SKM-1 (cell line): ENCODE results near the gene PLAAT5.
A peak's percentile ranks its signal among the peaks of the same experiment; 100 is the strongest.

ENCODE experiments used
- DNase-seq: peaks from one replicate; lab custom pipeline; 2025; ENCODE audit not compliant: unreplicated experiment; lab: John Stamatoyannopoulos, UW

Gene PLAAT5

GRCh38 chr11:63512816-63513215, 21.8 kb upstream of the PLAAT5 start:
- DNase-seq, result no peak

- DNase-seq, result no peak
Measured at GRCh38 chr11:63511048-63511748, 20.2 kb upstream of the PLAAT5 start.

DNA sequence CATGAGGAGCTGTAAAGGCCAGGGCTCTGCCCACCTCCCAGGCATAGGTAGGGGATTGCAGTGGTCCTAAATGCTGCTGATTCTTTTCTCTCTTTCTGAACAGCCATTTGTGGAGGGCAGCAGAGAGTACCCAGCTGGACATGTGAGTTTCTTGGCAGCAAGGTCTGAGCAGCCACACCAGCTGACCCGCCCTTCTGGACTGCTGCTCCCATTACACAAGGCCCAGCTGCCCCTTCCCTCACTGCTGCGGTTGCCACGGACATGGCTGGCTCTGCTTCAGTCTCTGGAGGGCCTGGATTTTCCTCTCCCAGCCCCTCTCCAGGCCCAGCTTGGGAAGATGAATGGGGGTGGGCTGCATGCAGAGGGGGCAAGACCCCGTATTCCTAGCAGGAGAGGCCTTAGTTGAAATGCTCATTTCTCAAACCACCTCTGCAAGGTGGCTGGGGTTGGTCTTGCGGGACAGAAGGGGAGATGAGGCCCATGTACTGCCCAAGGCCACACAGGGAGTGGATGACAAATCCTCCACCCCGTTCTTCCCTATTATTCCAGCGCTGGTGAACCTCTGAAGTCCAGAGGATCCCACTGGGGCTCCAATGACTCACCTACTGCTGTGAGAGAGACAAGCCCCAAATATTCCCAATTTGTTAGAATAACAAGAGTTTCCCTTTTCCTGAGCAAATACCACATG, 19.5 kb upstream of the PLAAT5 start:
- DNase-seq, result no peak

DNA sequence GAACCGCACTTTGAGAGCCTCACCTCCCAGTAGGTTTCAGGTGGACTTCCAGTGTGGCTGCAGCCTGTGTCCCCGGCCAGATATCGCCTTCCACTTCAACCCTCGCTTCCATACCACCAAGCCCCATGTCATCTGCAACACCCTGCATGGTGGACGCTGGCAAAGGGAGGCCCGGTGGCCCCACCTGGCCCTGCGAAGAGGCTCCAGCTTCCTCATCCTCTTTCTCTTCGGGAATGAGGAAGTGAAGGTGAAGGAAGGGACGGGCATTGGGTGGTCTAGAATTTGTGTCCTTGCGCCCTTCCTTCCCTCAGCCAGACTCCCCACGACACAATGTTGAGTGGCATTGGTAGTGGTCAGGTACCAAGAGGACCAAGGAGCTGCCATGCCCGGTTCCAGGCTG, 17.8 kb upstream of the PLAAT5 start:
- no peak for DNase-seq

- DNase-seq, result peak; percentile 64
Measured at GRCh38 chr11:63508009-63508408, 17.0 kb upstream of the PLAAT5 start.

- DNase-seq, result no peak
Measured at GRCh38 chr11:63507511-63507910, 16.5 kb upstream of the PLAAT5 start.

DNA sequence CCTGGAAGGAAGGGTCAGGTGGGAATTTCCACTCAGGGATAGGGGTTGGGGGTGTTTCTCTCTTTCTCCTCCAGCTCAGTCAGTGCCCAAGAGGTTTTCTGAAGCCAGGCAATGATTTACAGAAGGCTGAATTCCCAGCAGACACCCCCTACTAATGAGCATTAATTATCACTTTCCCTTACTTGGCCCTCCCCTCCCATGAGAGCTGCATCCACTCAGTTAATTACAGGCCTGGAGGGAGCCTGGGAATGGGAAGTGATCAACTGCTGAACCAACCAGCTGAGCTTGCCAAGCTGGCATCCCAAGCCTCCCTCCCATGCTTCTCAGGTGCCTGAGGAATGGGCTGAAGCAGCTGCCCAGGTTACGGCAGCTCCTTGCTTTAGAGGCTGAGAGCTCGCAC, 15.9 kb upstream of the PLAAT5 start:
- DNase-seq, result no peak

DNA sequence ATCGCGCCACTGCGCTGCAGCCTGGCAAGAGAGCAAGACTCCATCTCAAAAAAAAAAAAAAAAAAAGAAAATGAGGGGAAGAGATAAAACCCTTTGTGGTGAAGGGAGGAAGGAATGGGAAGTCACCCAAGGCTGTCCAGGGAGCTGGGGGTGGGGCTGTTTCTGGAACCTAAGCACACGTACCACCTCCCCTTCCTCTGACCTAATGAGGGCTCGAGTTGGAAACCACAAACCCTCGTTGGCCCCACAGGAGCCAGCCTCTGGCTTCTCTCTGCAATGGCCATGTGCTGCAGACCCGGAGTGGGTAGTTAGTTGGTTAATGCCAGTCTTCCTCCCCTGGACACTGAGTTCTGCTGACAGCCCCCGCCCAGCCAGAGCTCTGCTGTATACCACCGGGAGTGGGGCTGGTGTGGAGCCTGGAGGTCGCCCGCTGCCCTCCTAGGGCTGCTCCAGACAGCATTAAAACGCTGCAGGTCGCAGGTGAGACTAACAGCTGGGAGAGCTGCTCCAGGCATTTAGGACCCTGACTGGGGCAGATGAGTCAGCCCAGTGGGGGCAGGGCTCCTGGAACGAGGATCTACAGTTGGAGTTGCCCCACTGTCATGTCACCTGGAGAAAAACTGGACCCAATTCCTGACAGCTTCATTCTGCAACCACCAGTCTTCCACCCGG, 15.0 kb upstream of the PLAAT5 start, which contains the start of gene LGALS12:
Gene LGALS12 (plus strand): TSS at position 228 of the 672 bp plus-strand sequence. CDS start 375 bp downstream, at position 603.
- peak; percentile 96 for DNase-seq

GRCh38 chr11:63504933-63505586, 14.1 kb upstream of the PLAAT5 start:
- no peak for DNase-seq

GRCh38 chr11:63504054-63504453, 13.1 kb upstream of the PLAAT5 start:
- no peak for DNase-seq

GRCh38 chr11:63503492-63503891, 12.5 kb upstream of the PLAAT5 start:
- peak; percentile 82 for DNase-seq

GRCh38 chr11:63502252-63502820, 11.4 kb upstream of the PLAAT5 start:
- peak; percentile 19 for DNase-seq

- no peak for DNase-seq
Measured at GRCh38 chr11:63501236-63501635, 10.3 kb upstream of the PLAAT5 start.

DNA sequence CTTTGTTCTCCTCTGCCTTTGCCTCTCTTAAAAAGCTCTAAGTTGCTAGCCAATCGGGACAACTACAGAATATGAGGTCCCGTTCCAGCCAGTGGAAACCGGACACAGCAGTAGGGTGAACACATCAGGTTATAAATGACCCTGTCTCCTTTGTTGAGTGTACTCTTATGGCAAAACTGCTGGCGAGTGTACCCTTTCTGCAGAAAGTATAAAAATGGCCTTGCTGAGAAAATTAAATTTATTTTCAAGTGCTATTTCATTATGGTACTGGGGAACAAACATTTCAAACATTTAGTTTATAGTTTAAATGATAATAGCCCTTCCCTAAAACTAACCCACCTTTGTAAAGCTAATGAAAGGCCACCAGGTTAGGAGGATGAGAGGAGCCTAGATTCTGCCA, 8.9 kb upstream of the PLAAT5 start:
- DNase-seq, result no peak

DNA sequence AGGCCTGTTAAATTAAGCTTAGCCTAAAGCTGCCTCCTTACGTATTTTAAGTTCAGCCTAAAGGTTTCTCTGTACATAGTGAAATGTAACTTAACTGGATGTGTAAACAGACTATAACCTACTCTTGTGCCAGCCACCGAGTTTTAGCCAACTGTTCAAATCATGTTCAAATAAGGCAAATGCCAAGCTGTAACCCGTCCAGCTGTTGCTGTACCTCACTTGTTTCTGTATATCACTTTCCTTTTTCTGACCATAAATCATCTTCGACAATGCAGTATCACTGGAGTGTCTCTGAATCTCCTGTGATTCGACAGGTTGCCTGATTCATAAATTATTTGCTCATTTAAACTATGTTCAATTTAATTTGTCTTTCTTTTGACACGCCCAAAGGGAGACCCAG, 4.0 kb upstream of the PLAAT5 start:
- DNase-seq, result no peak

- no peak for DNase-seq
Measured at GRCh38 chr11:63493127-63493526, 2.2 kb upstream of the PLAAT5 start.

DNA sequence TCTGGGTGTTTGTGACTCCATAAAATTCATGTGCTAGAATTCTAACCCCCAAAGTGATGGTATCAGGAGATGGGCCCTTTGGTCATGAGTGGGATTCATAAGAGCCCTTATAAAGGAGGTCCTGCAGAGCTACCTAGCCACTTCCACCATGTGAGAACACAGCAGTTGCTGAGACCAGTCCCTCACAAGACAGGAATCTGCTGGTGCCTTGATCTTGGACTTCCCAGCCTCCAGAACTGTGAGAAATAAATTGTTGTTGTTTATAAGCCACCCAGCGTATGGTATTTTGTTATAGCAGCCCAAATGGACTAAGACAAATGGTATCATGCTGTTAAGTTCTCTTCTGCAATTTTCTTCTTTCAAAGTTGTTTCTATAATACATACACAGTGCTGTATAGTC, 1.5 kb upstream of the PLAAT5 start:
- no peak for DNase-seq

- DNase-seq, result no peak
Measured at GRCh38 chr11:63491636-63492372, 837 bp upstream of the PLAAT5 start.

DNA sequence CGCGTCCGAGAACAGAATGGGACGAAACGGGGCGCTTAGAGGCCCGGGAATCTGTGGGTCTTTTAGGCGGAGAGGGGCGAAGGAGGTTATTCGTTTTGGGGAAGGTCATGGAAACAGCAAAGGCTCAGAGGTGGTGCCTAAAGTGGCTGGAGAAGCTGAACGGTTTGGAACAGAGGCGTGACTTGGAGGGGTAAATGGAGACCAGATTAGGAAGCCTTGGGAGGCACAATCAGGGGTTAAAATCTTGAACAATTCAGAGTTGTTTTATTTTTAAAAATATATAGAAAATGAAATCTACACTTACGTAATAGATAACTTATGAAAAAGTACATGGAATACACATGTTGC, 247 bp upstream of the PLAAT5 start:
- no peak for DNase-seq

- no peak for DNase-seq
Measured at GRCh38 chr11:63489879-63490278, 1.1 kb downstream of the PLAAT5 start.

DNA sequence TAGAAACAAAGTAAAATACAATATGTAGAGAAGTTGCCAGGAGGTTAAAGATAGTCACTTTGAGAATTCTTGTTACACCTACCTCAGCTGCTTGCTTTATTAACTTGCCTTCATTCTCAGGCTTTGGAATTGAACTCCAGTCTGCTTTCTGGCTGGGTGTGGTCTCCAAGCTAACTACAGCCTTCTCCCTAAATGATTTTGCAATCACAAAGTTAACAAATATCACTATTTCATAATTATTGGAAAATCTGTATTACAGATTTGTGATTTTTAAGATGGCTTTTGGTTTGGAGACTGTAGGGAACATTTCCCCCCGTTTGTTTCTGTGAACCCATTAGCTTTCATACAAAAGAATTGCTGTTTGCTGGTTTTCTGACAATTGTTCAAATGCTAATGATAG, 2.2 kb downstream of the PLAAT5 start:
- DNase-seq, result no peak
